Esophagus squamous epithelium (tissue), 4 donors: Measurements from ENCODE around the gene TP53TG3F.
"Not testable (repeated sequence)": the region's sequence is repeated elsewhere in the genome, so short reads cannot be mapped to it uniquely, and the experiment has no call there.

Source experiments
- CTCF ChIP-seq, 6 experiments: fragments of 450-650 bp in 4 of 6; fragments of 200-600 bp in 2 of 6; sonication (generic) in 2 of 6; IDR thresholded peaks; one replicate each; pipeline ENCODE4 v1.5.1; 2016 to 2019; ENCODE audit warnings: antibody characterized with exemption in 6 of 6, mild to moderate bottlenecking in 4 of 6, moderate library complexity in 4 of 6
- POLR2A ChIP-seq, 4 donors: fragments of 450-650 bp; IDR thresholded peaks; one replicate each; pipeline ENCODE4 v1.6.1; 2017; ENCODE audit warnings: antibody characterized with exemption in 4 of 4, mild to moderate bottlenecking in 4 of 4, moderate library complexity in 3 of 4

- not testable (repeated sequence) for TF ChIP-seq CTCF, POLR2A (IDR thresholded peaks at IDR 0.05)
Measured at GRCh38 chr16:33459312-33459711, at the start of gene TP53TG3F.
